KMS-11 (cell line): ENCODE results near the gene NELL1.

ENCODE experiments used
- H2AFZ ChIP-seq: fragments of 200-600 bp; sonication (generic); 2 replicates; pipeline ENCODE4 v1.6.1; 2016; ENCODE audit warnings: antibody characterized with exemption, mixed run types, low read depth
- H3K27ac ChIP-seq: fragments of 200-600 bp; sonication (generic); 2 replicates; pipeline ENCODE4 v1.6.1; 2016; ENCODE audit warnings: mild to moderate bottlenecking, mixed run types
- H3K27me3 ChIP-seq: fragments of 200-600 bp; sonication (generic); 2 replicates; pipeline ENCODE4 v1.6.1; 2017; ENCODE audit warnings: mild to moderate bottlenecking, low read depth, mixed run types, moderate library complexity; ENCODE audit not compliant: insufficient read depth
- H3K36me3 ChIP-seq: fragments of 200-600 bp; sonication (generic); 2 replicates; pipeline ENCODE4 v1.6.1; 2017; ENCODE audit warnings: mild to moderate bottlenecking, mixed run types; ENCODE audit not compliant: insufficient read depth
- H3K4me1 ChIP-seq: fragments of 200-600 bp; sonication (generic); 2 replicates; pipeline ENCODE4 v1.6.1; 2016; ENCODE audit warnings: mild to moderate bottlenecking, low read depth, mixed run types; ENCODE audit not compliant: poor library complexity, severe bottlenecking
- H3K4me2 ChIP-seq: fragments of 200-600 bp; sonication (generic); 2 replicates; pipeline ENCODE4 v1.7.0; 2016; ENCODE audit warnings: mild to moderate bottlenecking, mixed run types
- H3K4me3 ChIP-seq: fragments of 200-600 bp; sonication (generic); IDR thresholded peaks from 2 replicates; pipeline ENCODE4 v1.6.1; 2017; ENCODE audit warnings: low read depth, low read length, mixed read lengths; ENCODE audit not compliant: insufficient read depth
- H3K79me2 ChIP-seq: fragments of 200-600 bp; sonication (generic); 2 replicates; pipeline ENCODE4 v1.6.1; 2016; ENCODE audit warnings: low read depth, mixed run types; ENCODE audit not compliant: insufficient read depth
- H3K9ac ChIP-seq: fragments of 200-600 bp; sonication (generic); 2 replicates; pipeline ENCODE4 v1.6.1; 2016; ENCODE audit warnings: mild to moderate bottlenecking, mixed run types
- H4K20me1 ChIP-seq: fragments of 200-600 bp; sonication (generic); 2 replicates; pipeline ENCODE4 v1.6.1; 2016; ENCODE audit warnings: mild to moderate bottlenecking, mixed run types; ENCODE audit not compliant: insufficient read depth
- CTCF ChIP-seq: fragments of 200-600 bp; sonication (generic); conservative IDR thresholded peaks from 2 replicates; pipeline ENCODE4 v1.6.1; 2017; ENCODE audit warnings: low read depth, mild to moderate bottlenecking, antibody characterized with exemption, low read length, moderate library complexity, mixed read lengths

Gene NELL1

GRCh38 chr11:21396342-21397008, 727.1 kb downstream of the NELL1 start:
- H2AFZ ChIP-seq: no peak overlapping the region
- H3K4me2 ChIP-seq: no peak overlapping the region
- no peaks in the 10 kb centered on the region for H3K27me3 ChIP-seq
- H3K27ac ChIP-seq: no peak overlapping the region
- no peaks in the 10 kb centered on the region for H4K20me1 ChIP-seq
- H3K4me1 ChIP-seq: no peaks in the 10 kb centered on the region
- TF ChIP-seq CTCF: no peak
- no peak overlapping the region for H3K4me3 ChIP-seq
- no peak overlapping the region for H3K9ac ChIP-seq
- no peaks in the 10 kb centered on the region for H3K79me2 ChIP-seq
- H3K36me3 ChIP-seq: no peaks in the 10 kb centered on the region

GRCh38 chr11:21398195-21398594, 728.8 kb downstream of the NELL1 start:
- no peak overlapping the region for H3K4me2 ChIP-seq
- TF ChIP-seq CTCF: no peak
- no peak overlapping the region for H3K4me3 ChIP-seq
- no peaks in the 10 kb centered on the region for H3K27me3 ChIP-seq
- H3K36me3 ChIP-seq: no peaks in the 10 kb centered on the region
- no peaks in the 10 kb centered on the region for H3K4me1 ChIP-seq
- H3K79me2 ChIP-seq: no peaks in the 10 kb centered on the region
- H3K27ac ChIP-seq: no peak overlapping the region
- H4K20me1 ChIP-seq: no peaks in the 10 kb centered on the region
- no peak overlapping the region for H2AFZ ChIP-seq
- no peak overlapping the region for H3K9ac ChIP-seq

GRCh38 chr11:21401496-21401895, 732.1 kb downstream of the NELL1 start:
- Histone ChIP-seq H4K20me1 (no peaks in the 10 kb centered on the region), H3K9ac (no peak overlapping the region), H3K27ac (no peak overlapping the region), H3K27me3 (no peaks in the 10 kb centered on the region), H3K4me2 (no peak overlapping the region), H3K36me3 (no peaks in the 10 kb centered on the region), H2AFZ (no peak overlapping the region), H3K79me2 (no peaks in the 10 kb centered on the region), H3K4me1 (no peaks in the 10 kb centered on the region), H3K4me3 (no peak overlapping the region)
- no peak for TF ChIP-seq CTCF

GRCh38 chr11:21402274-21402673, 732.9 kb downstream of the NELL1 start:
- Histone ChIP-seq H3K27ac (no peak overlapping the region), H3K36me3 (no peaks in the 10 kb centered on the region), H3K4me2 (no peak overlapping the region), H4K20me1 (no peaks in the 10 kb centered on the region), H3K4me1 (no peaks in the 10 kb centered on the region), H3K79me2 (no peaks in the 10 kb centered on the region), H3K27me3 (no peaks in the 10 kb centered on the region), H3K4me3 (no peak overlapping the region), H2AFZ (no peak overlapping the region), H3K9ac (no peak overlapping the region)
- no peak for TF ChIP-seq CTCF
